SK-N-SH (cell line): ENCODE data around the gene TBX4. TPM values are rescaled to one million over a fixed set of nuclear protein-coding genes. Genes with fewer than 3 reads are reported as not detected.

Experiments used
- CTCF ChIA-PET: fragments of 300-600, 350-600 bp; formaldehyde crosslinking; extraction: SDS; loops from one replicate; lab custom pipeline; 2021; lab: Yijun Ruan, JAX
- POLR2A ChIA-PET: fragments of 350-600 bp; sonication (Branson Sonifier 250); formaldehyde crosslinking; extraction: SDS; loops from one replicate; lab custom pipeline; 2020; ENCODE audit warnings: antibody characterized with exemption, inconsistent platforms; lab: Yijun Ruan, JAX
- DNase-seq: peaks from one replicate; pipeline ENCODE4 v3.0.0; 2012
- H2AFZ ChIP-seq: fragments of 200-600 bp; sonication (generic); 2 replicates; pipeline ENCODE4 v1.8.1; 2016; ENCODE audit warnings: antibody characterized with exemption, mild to moderate bottlenecking, low read depth
- H3F3A ChIP-seq: fragments of 200-600 bp; sonication (generic); replicated peaks from 2 replicates; pipeline ENCODE3; 2016; ENCODE audit warnings: antibody characterized with exemption, mild to moderate bottlenecking; ENCODE audit not compliant: insufficient read depth
- H3K27ac ChIP-seq, 2 experiments: fragments of 200-500 bp in 1 of 2; fragments of 200-600 bp in 1 of 2; sonication (Bioruptor generic) in 1 of 2; sonication (generic), shearing (Covaris generic) in 1 of 2; 2 replicates each; pipeline versions ENCODE4 v1.5.1 to v1.6.1; 2014 to 2016; ENCODE audit warnings: low read depth in 2 of 2, inconsistent platforms in 1 of 2, low read length in 1 of 2, mild to moderate bottlenecking in 1 of 2, mixed read lengths in 1 of 2
- H3K27me3 ChIP-seq: fragments of 200-600 bp; sonication (generic), shearing (Covaris generic); 2 replicates; pipeline ENCODE4 v1.6.1; 2016; ENCODE audit warnings: mixed run types; ENCODE audit not compliant: insufficient read depth
- H3K36me3 ChIP-seq, 2 experiments: fragments of 200-500 bp in 1 of 2; fragments of 200-600 bp in 1 of 2; sonication (Bioruptor generic) in 1 of 2; sonication (generic) in 1 of 2; replicated peaks in 1 of 2; 2 replicates each; pipeline versions ENCODE3 to v1.5.1; 2014 to 2016; ENCODE audit warnings: low read length in 1 of 2, mild to moderate bottlenecking in 1 of 2; ENCODE audit not compliant: insufficient read depth in 2 of 2, control insufficient read depth in 1 of 2
- H3K4me1 ChIP-seq, 2 experiments: fragments of 200-500 bp in 1 of 2; fragments of 200-600 bp in 1 of 2; sonication (Bioruptor generic) in 1 of 2; sonication (generic), shearing (Covaris generic) in 1 of 2; 2 replicates each; pipeline versions ENCODE4 v1.5.1 to v1.6.1; 2014 to 2016; ENCODE audit warnings: low read depth in 1 of 2, low read length in 1 of 2, mixed run types in 1 of 2; ENCODE audit not compliant: insufficient read depth in 2 of 2, control insufficient read depth in 1 of 2
- H3K4me2 ChIP-seq: fragments of 200-600 bp; sonication (generic), shearing (Covaris generic); 2 replicates; pipeline ENCODE4 v1.6.1; 2017; ENCODE audit warnings: mixed run types
- H3K4me3 ChIP-seq, 2 experiments: fragments of 200-500 bp in 1 of 2; fragments of 200-600 bp in 1 of 2; sonication (Bioruptor generic) in 1 of 2; sonication (generic), shearing (Covaris generic) in 1 of 2; 2 replicates each; pipeline versions ENCODE4 v1.5.1 to v1.8.1; 2014 to 2016; ENCODE audit warnings: low read depth in 2 of 2, inconsistent platforms in 1 of 2, low read length in 1 of 2, mild to moderate bottlenecking in 1 of 2, mixed read lengths in 1 of 2, moderate library complexity in 1 of 2
- H3K79me2 ChIP-seq: fragments of 200-600 bp; sonication (generic); 2 replicates; pipeline ENCODE4 v1.8.1; 2017; ENCODE audit warnings: mild to moderate bottlenecking; ENCODE audit not compliant: insufficient read depth
- H3K9ac ChIP-seq: fragments of 200-600 bp; sonication (generic); 2 replicates; pipeline ENCODE4 v1.6.1; 2017; ENCODE audit warnings: mixed run types
- H3K9me2 ChIP-seq: fragments of 200-600 bp; sonication (generic); 2 replicates; pipeline ENCODE4 v1.6.1; 2017; ENCODE audit warnings: mixed run types
- H3K9me3 ChIP-seq: fragments of 200-600 bp; sonication (generic); 2 replicates; pipeline ENCODE4 v1.6.1; 2017; ENCODE audit warnings: mixed run types, mild to moderate bottlenecking, moderate library complexity
- H4K20me1 ChIP-seq: fragments of 200-600 bp; sonication (generic); 2 replicates; pipeline ENCODE4 v1.6.1; 2017; ENCODE audit warnings: mild to moderate bottlenecking, mixed run types; ENCODE audit not compliant: insufficient read depth
- ELF1 ChIP-seq: IDR thresholded peaks from 2 replicates; pipeline ENCODE4 v1.4.0; 2012
- FOSL2 ChIP-seq: IDR thresholded peaks from 2 replicates; pipeline ENCODE4 v1.4.0; 2012; ENCODE audit warnings: low read depth, mild to moderate bottlenecking, moderate library complexity, borderline replicate concordance
- FOXJ3 ChIP-seq: sonication (generic); formaldehyde crosslinking; IDR thresholded peaks from 2 replicates; pipeline ENCODE4 v1.5.1; 2020; ENCODE audit warnings: mild to moderate bottlenecking, missing genetic modification reagents
- MXI1 ChIP-seq: IDR thresholded peaks from 2 replicates; pipeline ENCODE4 v1.6.1; 2012; ENCODE audit warnings: mild to moderate bottlenecking, low read depth, low read length, improper control_type of control experiment
- NRF1 ChIP-seq: IDR thresholded peaks from 2 replicates; pipeline ENCODE4 v1.6.1; 2012; ENCODE audit warnings: low read depth, mild to moderate bottlenecking, low read length
- RCOR1 ChIP-seq: fragments of 150-350 bp; IDR thresholded peaks from 2 replicates; pipeline ENCODE4 v1.6.1; 2017; ENCODE audit warnings: antibody characterized with exemption, low read length
- RFX5 ChIP-seq: IDR thresholded peaks from 2 replicates; pipeline ENCODE4 v1.6.1; 2012; ENCODE audit warnings: mild to moderate bottlenecking, improper control_type of control experiment, low read length
- SIN3A ChIP-seq: IDR thresholded peaks from 2 replicates; pipeline ENCODE4 v1.6.1; 2012; ENCODE audit warnings: low read depth, mild to moderate bottlenecking, low read length, moderate library complexity, borderline replicate concordance
- TCF12 ChIP-seq: IDR thresholded peaks from 2 replicates; pipeline ENCODE4 v1.4.0; 2012
- YY1 ChIP-seq: IDR thresholded peaks from 2 replicates; pipeline ENCODE4 v1.4.0; 2012; ENCODE audit warnings: low read depth, mild to moderate bottlenecking
- WGBS: methylation state at CpG from one replicate; pipeline ENCODE4 v1.1.6; 2017; ENCODE audit warnings: low lambda C conversion rate; 5-methylcytosine and 5-hydroxymethylcytosine counted together
- polyA plus RNA-seq, 3 experiments: library from polyadenylated mRNA; depleted of rRNA; stranded (reverse); fragments of >200 nt; gene quantifications; 2 replicates each; pipeline ENCODE4 v1.2.3, GENCODE V29; 2012
- TF ChIP-seq, protein P1 (sequence below): fragments of 150-350 bp; IDR thresholded peaks from 2 replicates; pipeline ENCODE4 v1.6.1; 2017; ENCODE audit warnings: antibody characterized with exemption, low read length, low read depth, borderline replicate concordance
- TF ChIP-seq, protein P2 (sequence below): IDR thresholded peaks from 2 replicates; pipeline ENCODE4 v1.4.0; 2012; ENCODE audit warnings: low read depth, borderline replicate concordance
- TF ChIP-seq, protein P3 (sequence below): IDR thresholded peaks from 2 replicates; pipeline ENCODE4; 2012
- TF ChIP-seq, protein P4 (sequence below): fragments of 200-600 bp; sonication (generic); IDR thresholded peaks from 2 replicates; pipeline ENCODE4 v1.6.1; 2017; ENCODE audit warnings: antibody characterized with exemption, mild to moderate bottlenecking, moderate library complexity
- TF ChIP-seq, protein P5 (sequence below): fragments of 150-350 bp; IDR thresholded peaks from 2 replicates; pipeline ENCODE4 v1.6.1; 2016; ENCODE audit warnings: mild to moderate bottlenecking, low read depth, low read length

Gene TBX4
- polyA plus RNA-seq, 1 of the 3 experiments (the other 2 are of a cell fraction), result 0.02 TPM

DNA sequence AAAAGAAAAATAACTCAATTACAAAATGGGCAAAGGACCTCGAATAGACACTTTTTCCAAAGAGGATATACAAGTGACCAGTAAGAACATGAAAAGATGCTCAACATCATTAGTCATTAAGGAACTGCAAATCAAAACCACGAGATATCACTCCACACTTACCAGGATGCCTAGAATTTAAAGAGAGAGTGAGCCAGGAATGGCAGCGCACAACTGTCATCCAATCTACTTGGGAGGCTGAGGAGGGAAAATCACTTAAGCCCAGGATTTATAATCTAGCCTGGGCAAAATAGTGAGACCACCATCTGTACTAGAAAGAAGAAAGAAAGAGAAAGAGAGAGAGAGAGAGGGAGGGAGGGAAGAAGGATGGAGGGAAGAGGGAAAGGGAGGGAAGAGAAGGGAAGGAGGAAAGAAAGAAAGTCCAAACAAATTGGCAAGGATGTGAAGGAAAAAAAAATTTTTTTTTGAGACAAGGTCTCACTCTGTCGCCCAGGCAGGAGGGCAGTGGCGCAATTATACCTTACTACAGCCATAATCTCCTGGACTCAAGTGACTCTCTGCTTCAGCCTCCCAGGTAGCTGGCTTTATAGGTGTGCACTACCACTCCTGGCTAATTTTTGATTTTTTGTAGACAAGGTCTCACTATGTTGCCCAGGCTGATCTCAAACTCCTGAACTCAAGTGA lies 30.0 kb upstream of the TBX4 start:
- Histone ChIP-seq H3K4me2 (no peak overlapping the region), H4K20me1 (no peaks in the 10 kb centered on the region), H3K4me1 (peaks cover 0 to 5% of the 10 kb centered on the region in 2 experiments; a peak in 1 of 4 replicates), H3K27ac (no peak overlapping the region), H3K9me3 (no peaks in the 10 kb centered on the region), H3K79me2 (no peaks in the 10 kb centered on the region), H3K27me3 (no peaks in the 10 kb centered on the region), H3F3A (peaks cover 9% of the 10 kb centered on the region), H3K4me3 (no peak overlapping the region), H3K9me2 (no peaks in the 10 kb centered on the region), H3K9ac (no peak overlapping the region), H2AFZ (no peak overlapping the region), H3K36me3 (no peaks in the 10 kb centered on the region)
- ChIA-PET POLR2A (no interaction called here), CTCF (interaction anchor here (0.6 to 16.4 kb wide), 6 partner anchors 9 to 702 kb away, joined by 3 to 318 read pairs (median 7); no protein-coding TSS in a partner anchor)
- TF ChIP-seq, protein P1, sequence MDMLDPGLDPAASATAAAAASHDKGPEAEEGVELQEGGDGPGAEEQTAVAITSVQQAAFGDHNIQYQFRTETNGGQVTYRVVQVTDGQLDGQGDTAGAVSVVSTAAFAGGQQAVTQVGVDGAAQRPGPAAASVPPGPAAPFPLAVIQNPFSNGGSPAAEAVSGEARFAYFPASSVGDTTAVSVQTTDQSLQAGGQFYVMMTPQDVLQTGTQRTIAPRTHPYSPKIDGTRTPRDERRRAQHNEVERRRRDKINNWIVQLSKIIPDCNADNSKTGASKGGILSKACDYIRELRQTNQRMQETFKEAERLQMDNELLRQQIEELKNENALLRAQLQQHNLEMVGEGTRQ, result no peak
- TF ChIP-seq TCF12 (no peak), RFX5 (no peak), RCOR1 (no peak), FOSL2 (no peak), YY1 (no peak), MXI1 (no peak), SIN3A (no peak), NRF1 (no peak), FOXJ3 (CRISPR knock-in tag) (no peak), ELF1 (no peak)
- TF ChIP-seq, protein P2, sequence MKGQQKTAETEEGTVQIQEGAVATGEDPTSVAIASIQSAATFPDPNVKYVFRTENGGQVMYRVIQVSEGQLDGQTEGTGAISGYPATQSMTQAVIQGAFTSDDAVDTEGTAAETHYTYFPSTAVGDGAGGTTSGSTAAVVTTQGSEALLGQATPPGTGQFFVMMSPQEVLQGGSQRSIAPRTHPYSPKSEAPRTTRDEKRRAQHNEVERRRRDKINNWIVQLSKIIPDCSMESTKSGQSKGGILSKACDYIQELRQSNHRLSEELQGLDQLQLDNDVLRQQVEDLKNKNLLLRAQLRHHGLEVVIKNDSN, result no peak
- TF ChIP-seq, protein P3, sequence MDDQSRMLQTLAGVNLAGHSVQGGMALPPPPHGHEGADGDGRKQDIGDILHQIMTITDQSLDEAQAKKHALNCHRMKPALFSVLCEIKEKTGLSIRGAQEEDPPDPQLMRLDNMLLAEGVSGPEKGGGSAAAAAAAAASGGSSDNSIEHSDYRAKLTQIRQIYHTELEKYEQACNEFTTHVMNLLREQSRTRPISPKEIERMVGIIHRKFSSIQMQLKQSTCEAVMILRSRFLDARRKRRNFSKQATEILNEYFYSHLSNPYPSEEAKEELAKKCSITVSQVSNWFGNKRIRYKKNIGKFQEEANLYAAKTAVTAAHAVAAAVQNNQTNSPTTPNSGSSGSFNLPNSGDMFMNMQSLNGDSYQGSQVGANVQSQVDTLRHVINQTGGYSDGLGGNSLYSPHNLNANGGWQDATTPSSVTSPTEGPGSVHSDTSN, result no peak
- TF ChIP-seq, protein P4, sequence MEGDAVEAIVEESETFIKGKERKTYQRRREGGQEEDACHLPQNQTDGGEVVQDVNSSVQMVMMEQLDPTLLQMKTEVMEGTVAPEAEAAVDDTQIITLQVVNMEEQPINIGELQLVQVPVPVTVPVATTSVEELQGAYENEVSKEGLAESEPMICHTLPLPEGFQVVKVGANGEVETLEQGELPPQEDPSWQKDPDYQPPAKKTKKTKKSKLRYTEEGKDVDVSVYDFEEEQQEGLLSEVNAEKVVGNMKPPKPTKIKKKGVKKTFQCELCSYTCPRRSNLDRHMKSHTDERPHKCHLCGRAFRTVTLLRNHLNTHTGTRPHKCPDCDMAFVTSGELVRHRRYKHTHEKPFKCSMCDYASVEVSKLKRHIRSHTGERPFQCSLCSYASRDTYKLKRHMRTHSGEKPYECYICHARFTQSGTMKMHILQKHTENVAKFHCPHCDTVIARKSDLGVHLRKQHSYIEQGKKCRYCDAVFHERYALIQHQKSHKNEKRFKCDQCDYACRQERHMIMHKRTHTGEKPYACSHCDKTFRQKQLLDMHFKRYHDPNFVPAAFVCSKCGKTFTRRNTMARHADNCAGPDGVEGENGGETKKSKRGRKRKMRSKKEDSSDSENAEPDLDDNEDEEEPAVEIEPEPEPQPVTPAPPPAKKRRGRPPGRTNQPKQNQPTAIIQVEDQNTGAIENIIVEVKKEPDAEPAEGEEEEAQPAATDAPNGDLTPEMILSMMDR, result no peak
- TF ChIP-seq, protein P5, sequence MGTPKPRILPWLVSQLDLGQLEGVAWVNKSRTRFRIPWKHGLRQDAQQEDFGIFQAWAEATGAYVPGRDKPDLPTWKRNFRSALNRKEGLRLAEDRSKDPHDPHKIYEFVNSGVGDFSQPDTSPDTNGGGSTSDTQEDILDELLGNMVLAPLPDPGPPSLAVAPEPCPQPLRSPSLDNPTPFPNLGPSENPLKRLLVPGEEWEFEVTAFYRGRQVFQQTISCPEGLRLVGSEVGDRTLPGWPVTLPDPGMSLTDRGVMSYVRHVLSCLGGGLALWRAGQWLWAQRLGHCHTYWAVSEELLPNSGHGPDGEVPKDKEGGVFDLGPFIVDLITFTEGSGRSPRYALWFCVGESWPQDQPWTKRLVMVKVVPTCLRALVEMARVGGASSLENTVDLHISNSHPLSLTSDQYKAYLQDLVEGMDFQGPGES, result no peak
- WGBS, result 66% methylated on average over 5 of the region's 5 CpGs
- DNase-seq, result no peak
